Measurements from ENCODE around the gene FAM168A.
"Not testable (repeated sequence)": the region's sequence is repeated elsewhere in the genome, so short reads cannot be mapped to it uniquely, and the experiment has no call there.

GRCh38 chr11:73436859-73437258 lies 161.1 kb downstream of the FAM168A start:
- TF ChIP-seq OSR1 (CRISPR knock-in tag; IDR thresholded peaks at IDR 0.05); ESRRG (CRISPR knock-in tag; IDR thresholded peaks at IDR 0.05); PATZ1 (CRISPR knock-in tag; IDR thresholded peaks at IDR 0.05; ENCODE audit: borderline replicate concordance); CREB5 (CRISPR knock-in tag; IDR thresholded peaks at IDR 0.05; ENCODE audit: low read depth); ZC3H10 (CRISPR knock-in tag; IDR thresholded peaks at IDR 0.05); ZFP3 (CRISPR knock-in tag; IDR thresholded peaks at IDR 0.05); ARNTL (CRISPR knock-in tag; IDR thresholded peaks at IDR 0.05; ENCODE audit: borderline replicate concordance, low read depth); ZNF70 (CRISPR knock-in tag; IDR thresholded peaks at IDR 0.05); CSRNP3 (CRISPR knock-in tag; IDR thresholded peaks at IDR 0.05); ZFP30 (CRISPR knock-in tag; IDR thresholded peaks at IDR 0.05); TSHZ2 (CRISPR knock-in tag; IDR thresholded peaks at IDR 0.05): not testable (repeated sequence)
